Right lung (tissue), 10 donors: ENCODE measurements around the gene ERMAP. TPM values are rescaled to one million over a fixed set of nuclear protein-coding genes. Genes with fewer than 3 reads are reported as not detected.

ENCODE experiments used
- DNase-seq, 2 donors: peaks; one replicate each; pipeline ENCODE4 v3.0.0-alpha.2; 2013
- long read RNA-seq, 8 donors: transcript quantifications; one replicate each; lab custom pipeline, GENCODE V29; 2026
- polyA plus RNA-seq, 5 donors: library from polyadenylated mRNA; unstranded; fragments of 120-200 nt; gene quantifications; one replicate each; pipeline versions ENCODE4 v1.2.1 to v1.2.3, GENCODE V29; 2013; ENCODE audit warnings: inconsistent platforms in 1 of 5, low replicate concordance in 1 of 5; ENCODE audit not compliant: insufficient read length in 5 of 5, insufficient read depth in 1 of 5

The ERMAP gene
- polyA plus RNA-seq: 10 to 100 TPM; 24.0 to 30.8 (median 29.3) TPM
- long read RNA-seq, donor 1, partial matches to known transcripts: 5 of 6 reads
- long read RNA-seq, donor 1, other reads (novel, unspliced or antisense): 0 of 6 reads
- long read RNA-seq, donor 2, partial matches to known transcripts: 0 of 2 reads
- long read RNA-seq, donor 2, other reads (novel, unspliced or antisense): 0 of 2 reads
- long read RNA-seq, donor 3: 0 reads
- long read RNA-seq, donor 4: 0 reads
- long read RNA-seq, donor 5, partial matches to known transcripts: 0 of 1 reads
- long read RNA-seq, donor 5, other reads (novel, unspliced or antisense): 0 of 1 reads
- long read RNA-seq, donor 6, partial matches to known transcripts: 0 of 1 reads
- long read RNA-seq, donor 6, other reads (novel, unspliced or antisense): 0 of 1 reads
- long read RNA-seq, donor 7: 0 reads
- long read RNA-seq, donor 8: 0 reads

- peak; percentile 93 to 94 for DNase-seq
Measured at GRCh38 chr1:42816585-42817439, at the start of gene ERMAP, which contains the start of gene SVBP. Gene ERMAP (plus strand): TSS chr1:42817122. CDS start chr1:42830449, 13,327 bp downstream. Gene SVBP (minus strand): TSS chr1:42817397. CDS start chr1:42816544, 853 bp downstream.

- DNase-seq: no peak
Measured at GRCh38 chr1:42767510-42768000, 49.4 kb upstream of the ERMAP start.

GRCh38 chr1:42768172-42768571, 48.8 kb upstream of the ERMAP start:
- no peak for DNase-seq

- no peak for DNase-seq
Measured at GRCh38 chr1:42769811-42770210, 47.1 kb upstream of the ERMAP start.

GRCh38 chr1:42773420-42773819, 43.5 kb upstream of the ERMAP start:
- DNase-seq: no peak

GRCh38 chr1:42774928-42775526, 41.9 kb upstream of the ERMAP start:
- no peak for DNase-seq

GRCh38 chr1:42776502-42776901, 40.4 kb upstream of the ERMAP start:
- DNase-seq: no peak

- DNase-seq: peak in 1 of 2 donors; percentile 7
Measured at GRCh38 chr1:42777852-42778251, 39.1 kb upstream of the ERMAP start.

GRCh38 chr1:42779725-42780124, 37.2 kb upstream of the ERMAP start:
- DNase-seq: no peak

- no peak for DNase-seq
Measured at GRCh38 chr1:42780176-42780575, 36.7 kb upstream of the ERMAP start.

- no peak for DNase-seq
Measured at GRCh38 chr1:42783092-42783491, 33.8 kb upstream of the ERMAP start.

GRCh38 chr1:42784547-42784945, 32.4 kb upstream of the ERMAP start:
- DNase-seq: no peak

- DNase-seq: peak in 1 of 2 donors; percentile 11
Measured at GRCh38 chr1:42784946-42785693, 31.8 kb upstream of the ERMAP start, which contains the start of gene TMEM269. Gene TMEM269 (plus strand): TSS chr1:42784991. CDS start chr1:42789894, 4,903 bp downstream.

GRCh38 chr1:42786097-42786496, 30.8 kb upstream of the ERMAP start:
- no peak for DNase-seq

- DNase-seq: no peak
Measured at GRCh38 chr1:42788021-42788420, 28.9 kb upstream of the ERMAP start.

- DNase-seq: no peak
Measured at GRCh38 chr1:42793824-42794223, 23.1 kb upstream of the ERMAP start.

- no peak for DNase-seq
Measured at GRCh38 chr1:42797414-42797813, 19.5 kb upstream of the ERMAP start.

GRCh38 chr1:42797979-42798378, 18.9 kb upstream of the ERMAP start:
- DNase-seq: no peak

GRCh38 chr1:42801832-42802473, 15.0 kb upstream of the ERMAP start:
- DNase-seq: no peak

GRCh38 chr1:42806171-42806570, 10.8 kb upstream of the ERMAP start:
- no peak for DNase-seq
